ENCODE measurements around the gene PDPK1.
"Not testable (repeated sequence)": the region's sequence is repeated elsewhere in the genome, so short reads cannot be mapped to it uniquely, and the experiment has no call there.

DNA sequence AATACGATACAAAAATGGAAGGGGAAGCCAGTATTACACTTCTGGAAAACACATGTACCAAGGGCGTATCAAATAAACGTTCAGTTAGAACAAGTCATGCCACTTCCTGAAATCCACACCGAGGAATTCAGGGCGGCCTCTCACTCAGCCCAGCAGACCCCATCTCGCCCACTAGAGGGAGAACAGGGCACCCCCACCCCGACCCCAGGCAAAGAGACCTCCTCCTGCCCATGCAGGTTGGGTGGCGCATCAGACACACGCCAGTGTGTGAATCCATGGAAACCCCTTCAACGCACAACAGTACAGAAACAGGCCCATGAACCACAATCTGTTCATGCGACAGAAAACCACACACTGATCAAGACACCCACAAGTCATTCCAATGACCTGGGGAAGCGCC, 81.8 kb downstream of the PDPK1 start:
- TF ChIP-seq, protein P1, sequence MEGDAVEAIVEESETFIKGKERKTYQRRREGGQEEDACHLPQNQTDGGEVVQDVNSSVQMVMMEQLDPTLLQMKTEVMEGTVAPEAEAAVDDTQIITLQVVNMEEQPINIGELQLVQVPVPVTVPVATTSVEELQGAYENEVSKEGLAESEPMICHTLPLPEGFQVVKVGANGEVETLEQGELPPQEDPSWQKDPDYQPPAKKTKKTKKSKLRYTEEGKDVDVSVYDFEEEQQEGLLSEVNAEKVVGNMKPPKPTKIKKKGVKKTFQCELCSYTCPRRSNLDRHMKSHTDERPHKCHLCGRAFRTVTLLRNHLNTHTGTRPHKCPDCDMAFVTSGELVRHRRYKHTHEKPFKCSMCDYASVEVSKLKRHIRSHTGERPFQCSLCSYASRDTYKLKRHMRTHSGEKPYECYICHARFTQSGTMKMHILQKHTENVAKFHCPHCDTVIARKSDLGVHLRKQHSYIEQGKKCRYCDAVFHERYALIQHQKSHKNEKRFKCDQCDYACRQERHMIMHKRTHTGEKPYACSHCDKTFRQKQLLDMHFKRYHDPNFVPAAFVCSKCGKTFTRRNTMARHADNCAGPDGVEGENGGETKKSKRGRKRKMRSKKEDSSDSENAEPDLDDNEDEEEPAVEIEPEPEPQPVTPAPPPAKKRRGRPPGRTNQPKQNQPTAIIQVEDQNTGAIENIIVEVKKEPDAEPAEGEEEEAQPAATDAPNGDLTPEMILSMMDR (IDR thresholded peaks at IDR 0.05 in 4 of 5, conservative IDR thresholded peaks at IDR 0.05 in 1 of 5): not testable (repeated sequence)
- TF ChIP-seq POLR2A (IDR thresholded peaks at IDR 0.05): not testable (repeated sequence)

All from gastrocnemius medialis (tissue), 4 donors.